Measurements from ENCODE around the gene SMYD2. TPM values are rescaled to one million over a fixed set of nuclear protein-coding genes. Genes with fewer than 3 reads are reported as not detected.

Gene SMYD2
- total RNA-seq, 1 donor from 2014 or later: 18.3 TPM

GRCh38 chr1:214251354-214251753 is 29.6 kb upstream of the SMYD2 start:
- ATAC-seq (ENCODE audit: low read depth): no peak
- no peak for TF ChIP-seq CTCF (IDR thresholded peaks at IDR 0.05)
- CTCF ChIA-PET: no interaction called here

DNA sequence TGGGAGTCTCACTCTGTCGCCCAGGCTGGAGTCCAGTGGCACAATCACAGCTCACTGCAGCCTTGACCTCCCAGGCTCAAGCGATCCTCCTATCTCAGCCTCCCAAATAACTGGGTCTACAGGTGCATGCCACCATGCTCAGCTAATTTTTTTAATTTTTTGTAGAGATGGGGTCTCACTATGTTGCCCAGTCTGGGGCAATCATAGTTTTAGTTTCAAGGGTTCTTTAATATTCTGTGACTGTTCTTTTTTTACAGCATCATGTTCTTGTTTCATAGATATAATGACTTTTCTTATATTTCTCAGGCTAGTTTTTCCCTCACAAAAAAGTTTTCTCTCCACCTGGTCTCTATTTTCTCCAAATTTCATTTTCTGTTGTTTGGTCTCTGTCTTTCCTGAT is 25.4 kb upstream of the SMYD2 start:
- intact Hi-C loops (cut with micrococcal nuclease): no loop called here
- POLR2A ChIA-PET: no interaction called here

More at GRCh38 chr1:214251354-214251753, 29.6 kb upstream of the SMYD2 start:
- intact Hi-C loops (cut with micrococcal nuclease): no loop called here
- no peak for DNase-seq
- Mint-ChIP-seq H3K27ac (no peak overlapping the region), H3K36me3 (ENCODE audit: low read depth) (no peaks in the 10 kb centered on the region), H3K9me3 (peaks cover 3% of the 10 kb centered on the region), H3K27me3 (peaks cover 26% of the 10 kb centered on the region), H3K4me3 (no peak overlapping the region), H3K4me1 (no peaks in the 10 kb centered on the region)
- POLR2A ChIA-PET: no interaction called here

GRCh38 chr1:214259353-214259977 is 21.5 kb upstream of the SMYD2 start:
- ATAC-seq (ENCODE audit: low read depth) (no peak), DNase-seq (no peak)
- no peaks in the 10 kb centered on the region for H3K4me1 Mint-ChIP-seq
- H3K27ac Mint-ChIP-seq: no peak overlapping the region
- H3K36me3 Mint-ChIP-seq (ENCODE audit: low read depth): no peaks in the 10 kb centered on the region
- intact Hi-C loops (cut with micrococcal nuclease): no loop called here
- CTCF ChIA-PET: interaction anchor here (1.2 to 9.6 kb wide), 5 partner anchors 11 to 69 kb away, joined by 3 to 357 read pairs (median 6); no protein-coding TSS in a partner anchor
- H3K4me3 Mint-ChIP-seq: no peak overlapping the region
- peaks cover 3% of the 10 kb centered on the region for H3K9me3 Mint-ChIP-seq
- peaks cover 56% of the 10 kb centered on the region for H3K27me3 Mint-ChIP-seq
- POLR2A ChIA-PET: no interaction called here
- TF ChIP-seq CTCF (IDR thresholded peaks at IDR 0.05): no peak

More for the DNA sequence above, 25.4 kb upstream of the SMYD2 start:
- DNase-seq: no peak
- Mint-ChIP-seq H3K27ac (no peak overlapping the region), H3K4me3 (no peak overlapping the region), H3K4me1 (no peaks in the 10 kb centered on the region), H3K27me3 (peaks cover 32% of the 10 kb centered on the region), H3K9me3 (peaks cover 3% of the 10 kb centered on the region), H3K36me3 (ENCODE audit: low read depth) (no peaks in the 10 kb centered on the region)
- CTCF ChIA-PET: interaction anchor here (9.6 kb wide), 1 partner anchor 73 kb away, joined by 357 read pairs; no protein-coding TSS in a partner anchor
- TF ChIP-seq CTCF (IDR thresholded peaks at IDR 0.05): no peak
- no peak for ATAC-seq (ENCODE audit: low read depth)

GRCh38 chr1:214260561-214261205 is 20.3 kb upstream of the SMYD2 start:
- DNase-seq (no peak), ATAC-seq (ENCODE audit: low read depth) (no peak)
- TF ChIP-seq CTCF (IDR thresholded peaks at IDR 0.05): no peak
- Mint-ChIP-seq H3K36me3 (ENCODE audit: low read depth) (no peaks in the 10 kb centered on the region), H3K27me3 (peaks cover 52% of the 10 kb centered on the region), H3K9me3 (no peaks in the 10 kb centered on the region), H3K27ac (no peak overlapping the region), H3K4me1 (no peaks in the 10 kb centered on the region), H3K4me3 (no peak overlapping the region)
- intact Hi-C loops (cut with micrococcal nuclease): loop anchor here (1.0 to 5.0 kb wide), 6 partner anchors 46 to 1266 kb away; no protein-coding TSS in a partner anchor
- POLR2A ChIA-PET: no interaction called here
- CTCF ChIA-PET: interaction anchor here (0.6 to 9.6 kb wide), 13 partner anchors 8 to 1264 kb away, joined by 3 to 357 read pairs (median 6); partner anchors contain the start of gene SMYD2

All from activated B cell treated with CpG ODN at 0.5 μM for 24 hours (primary cell).